Liver (tissue), 3 donors: Measurements from ENCODE around the gene DBH.

Experiments used
- EGR1 ChIP-seq, 2 donors: IDR thresholded peaks; 2 replicates each; pipeline ENCODE4 v1.6.1; 2016 to 2018; ENCODE audit warnings: antibody characterized with exemption in 2 of 2, low read depth in 2 of 2
- SP1 ChIP-seq: IDR thresholded peaks from 2 replicates; pipeline ENCODE4 v1.6.1; 2018; ENCODE audit warnings: antibody characterized with exemption, mild to moderate bottlenecking
- TF ChIP-seq, protein P1 (sequence below): IDR thresholded peaks from 2 replicates; pipeline ENCODE4 v1.6.1; 2016; ENCODE audit warnings: antibody characterized with exemption
- TF ChIP-seq, protein P2 (sequence below): fragments of 150-350 bp; IDR thresholded peaks from 2 replicates; pipeline ENCODE4 v1.5.1; 2017; ENCODE audit warnings: improper control_type of control experiment, low read depth, low read length; ENCODE audit not compliant: missing input control
- TF ChIP-seq, protein P3 (sequence below): IDR thresholded peaks from 2 replicates; pipeline ENCODE4 v1.6.1; 2016; ENCODE audit warnings: antibody characterized with exemption
- TF ChIP-seq, protein P4 (sequence below): IDR thresholded peaks from 2 replicates; pipeline ENCODE4 v1.6.1; 2016; ENCODE audit warnings: antibody characterized with exemption, mild to moderate bottlenecking
- donor health status: healthy.
- donor health status: healthy.

DNA sequence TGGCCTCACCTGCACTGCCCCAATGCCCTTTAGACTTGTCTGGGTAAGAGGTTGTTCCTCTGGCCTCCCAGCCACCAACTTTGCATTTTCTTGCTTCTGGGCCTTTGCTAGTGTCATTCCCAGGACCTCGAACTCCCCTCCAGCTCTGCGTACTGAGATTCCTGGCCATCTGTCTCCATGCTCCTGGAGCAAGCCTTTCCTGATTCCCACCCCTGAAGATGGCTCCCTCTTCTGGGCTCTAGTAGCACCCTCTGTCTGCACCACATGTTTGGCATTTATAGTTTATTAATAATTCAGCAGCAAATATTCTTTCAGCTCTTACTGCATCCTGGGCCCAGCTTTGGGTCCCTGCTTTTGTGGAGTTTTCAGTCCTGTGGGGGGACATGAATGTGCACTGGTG lies 41.9 kb upstream of the DBH start:
- TF ChIP-seq, protein P1, sequence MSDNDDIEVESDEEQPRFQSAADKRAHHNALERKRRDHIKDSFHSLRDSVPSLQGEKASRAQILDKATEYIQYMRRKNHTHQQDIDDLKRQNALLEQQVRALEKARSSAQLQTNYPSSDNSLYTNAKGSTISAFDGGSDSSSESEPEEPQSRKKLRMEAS = no peak
- TF ChIP-seq EGR1 (IDR thresholded peaks at IDR 0.05; ENCODE audit: low read depth in 2 of 2) (no peak), SP1 (no peak)
- TF ChIP-seq, protein P2, sequence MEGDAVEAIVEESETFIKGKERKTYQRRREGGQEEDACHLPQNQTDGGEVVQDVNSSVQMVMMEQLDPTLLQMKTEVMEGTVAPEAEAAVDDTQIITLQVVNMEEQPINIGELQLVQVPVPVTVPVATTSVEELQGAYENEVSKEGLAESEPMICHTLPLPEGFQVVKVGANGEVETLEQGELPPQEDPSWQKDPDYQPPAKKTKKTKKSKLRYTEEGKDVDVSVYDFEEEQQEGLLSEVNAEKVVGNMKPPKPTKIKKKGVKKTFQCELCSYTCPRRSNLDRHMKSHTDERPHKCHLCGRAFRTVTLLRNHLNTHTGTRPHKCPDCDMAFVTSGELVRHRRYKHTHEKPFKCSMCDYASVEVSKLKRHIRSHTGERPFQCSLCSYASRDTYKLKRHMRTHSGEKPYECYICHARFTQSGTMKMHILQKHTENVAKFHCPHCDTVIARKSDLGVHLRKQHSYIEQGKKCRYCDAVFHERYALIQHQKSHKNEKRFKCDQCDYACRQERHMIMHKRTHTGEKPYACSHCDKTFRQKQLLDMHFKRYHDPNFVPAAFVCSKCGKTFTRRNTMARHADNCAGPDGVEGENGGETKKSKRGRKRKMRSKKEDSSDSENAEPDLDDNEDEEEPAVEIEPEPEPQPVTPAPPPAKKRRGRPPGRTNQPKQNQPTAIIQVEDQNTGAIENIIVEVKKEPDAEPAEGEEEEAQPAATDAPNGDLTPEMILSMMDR = no peak
- TF ChIP-seq, protein P3, sequence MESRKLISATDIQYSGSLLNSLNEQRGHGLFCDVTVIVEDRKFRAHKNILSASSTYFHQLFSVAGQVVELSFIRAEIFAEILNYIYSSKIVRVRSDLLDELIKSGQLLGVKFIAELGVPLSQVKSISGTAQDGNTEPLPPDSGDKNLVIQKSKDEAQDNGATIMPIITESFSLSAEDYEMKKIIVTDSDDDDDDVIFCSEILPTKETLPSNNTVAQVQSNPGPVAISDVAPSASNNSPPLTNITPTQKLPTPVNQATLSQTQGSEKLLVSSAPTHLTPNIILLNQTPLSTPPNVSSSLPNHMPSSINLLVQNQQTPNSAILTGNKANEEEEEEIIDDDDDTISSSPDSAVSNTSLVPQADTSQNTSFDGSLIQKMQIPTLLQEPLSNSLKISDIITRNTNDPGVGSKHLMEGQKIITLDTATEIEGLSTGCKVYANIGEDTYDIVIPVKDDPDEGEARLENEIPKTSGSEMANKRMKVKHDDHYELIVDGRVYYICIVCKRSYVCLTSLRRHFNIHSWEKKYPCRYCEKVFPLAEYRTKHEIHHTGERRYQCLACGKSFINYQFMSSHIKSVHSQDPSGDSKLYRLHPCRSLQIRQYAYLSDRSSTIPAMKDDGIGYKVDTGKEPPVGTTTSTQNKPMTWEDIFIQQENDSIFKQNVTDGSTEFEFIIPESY = no peak
- TF ChIP-seq, protein P4, sequence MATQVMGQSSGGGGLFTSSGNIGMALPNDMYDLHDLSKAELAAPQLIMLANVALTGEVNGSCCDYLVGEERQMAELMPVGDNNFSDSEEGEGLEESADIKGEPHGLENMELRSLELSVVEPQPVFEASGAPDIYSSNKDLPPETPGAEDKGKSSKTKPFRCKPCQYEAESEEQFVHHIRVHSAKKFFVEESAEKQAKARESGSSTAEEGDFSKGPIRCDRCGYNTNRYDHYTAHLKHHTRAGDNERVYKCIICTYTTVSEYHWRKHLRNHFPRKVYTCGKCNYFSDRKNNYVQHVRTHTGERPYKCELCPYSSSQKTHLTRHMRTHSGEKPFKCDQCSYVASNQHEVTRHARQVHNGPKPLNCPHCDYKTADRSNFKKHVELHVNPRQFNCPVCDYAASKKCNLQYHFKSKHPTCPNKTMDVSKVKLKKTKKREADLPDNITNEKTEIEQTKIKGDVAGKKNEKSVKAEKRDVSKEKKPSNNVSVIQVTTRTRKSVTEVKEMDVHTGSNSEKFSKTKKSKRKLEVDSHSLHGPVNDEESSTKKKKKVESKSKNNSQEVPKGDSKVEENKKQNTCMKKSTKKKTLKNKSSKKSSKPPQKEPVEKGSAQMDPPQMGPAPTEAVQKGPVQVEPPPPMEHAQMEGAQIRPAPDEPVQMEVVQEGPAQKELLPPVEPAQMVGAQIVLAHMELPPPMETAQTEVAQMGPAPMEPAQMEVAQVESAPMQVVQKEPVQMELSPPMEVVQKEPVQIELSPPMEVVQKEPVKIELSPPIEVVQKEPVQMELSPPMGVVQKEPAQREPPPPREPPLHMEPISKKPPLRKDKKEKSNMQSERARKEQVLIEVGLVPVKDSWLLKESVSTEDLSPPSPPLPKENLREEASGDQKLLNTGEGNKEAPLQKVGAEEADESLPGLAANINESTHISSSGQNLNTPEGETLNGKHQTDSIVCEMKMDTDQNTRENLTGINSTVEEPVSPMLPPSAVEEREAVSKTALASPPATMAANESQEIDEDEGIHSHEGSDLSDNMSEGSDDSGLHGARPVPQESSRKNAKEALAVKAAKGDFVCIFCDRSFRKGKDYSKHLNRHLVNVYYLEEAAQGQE = no peak
